Muscle of arm (tissue), 12 donors: ENCODE data around the gene KRTAP10-10. TPM values are rescaled to one million over a fixed set of nuclear protein-coding genes. Genes with fewer than 3 reads are reported as not detected.
"Not testable (repeated sequence)": the region's sequence is repeated elsewhere in the genome, so short reads cannot be mapped to it uniquely, and the experiment has no call there.

Experiments
- DNase-seq: peaks from one replicate; pipeline ENCODE4 v3.0.0-alpha.2; 2013
- polyA plus RNA-seq, 12 donors: library from polyadenylated mRNA; unstranded; fragments of 120-200 nt; gene quantifications; one replicate each; pipeline ENCODE4 v1.2.1, GENCODE V29; 2013; ENCODE audit not compliant: insufficient read length in 12 of 12

KRTAP10-10 gene
- polyA plus RNA-seq, 12 donors, result not detected

DNA sequence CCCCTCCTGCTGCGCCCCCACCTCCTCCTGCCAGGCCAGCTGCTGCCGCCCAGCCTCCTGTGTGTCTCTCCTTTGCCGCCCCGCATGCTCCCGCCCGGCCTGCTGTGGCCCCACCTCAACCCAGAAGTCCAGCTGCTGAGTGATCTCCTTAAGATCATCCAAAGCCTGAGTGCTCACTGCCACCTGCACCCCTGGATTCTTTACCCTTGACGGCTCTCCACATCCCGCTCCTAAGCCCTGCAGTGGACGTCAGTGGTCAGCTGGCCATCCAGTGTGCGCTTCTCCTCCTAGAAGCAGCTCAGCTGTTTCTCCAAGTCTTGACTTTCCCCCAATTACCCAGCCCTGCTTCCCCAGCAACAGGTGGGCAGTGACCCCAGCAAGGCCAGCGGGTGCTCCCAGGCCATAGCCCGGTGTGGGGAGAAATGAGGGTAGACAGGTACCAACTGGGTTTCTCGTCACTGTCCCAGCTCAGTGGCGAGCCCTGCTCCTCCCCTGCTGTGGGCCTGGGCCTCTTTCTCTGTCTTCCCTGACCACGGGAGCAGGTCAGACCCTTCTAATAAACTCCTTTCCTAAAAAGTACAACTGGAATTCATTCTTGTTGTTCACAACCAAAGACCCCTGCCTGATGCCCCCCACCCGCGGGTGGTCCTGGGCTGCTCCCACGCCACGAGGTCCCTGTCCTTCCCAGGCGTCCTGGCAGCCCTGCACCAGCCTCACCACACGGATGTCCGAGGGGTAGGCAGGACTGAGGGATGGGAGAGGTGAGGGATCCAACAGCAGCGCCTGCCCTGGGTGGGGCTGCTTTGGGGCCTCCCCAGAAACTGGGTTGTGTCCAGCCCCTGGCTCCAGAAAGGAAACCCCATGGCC, 35.3 kb upstream of the KRTAP10-10 start:
- DNase-seq, result no peak

DNA sequence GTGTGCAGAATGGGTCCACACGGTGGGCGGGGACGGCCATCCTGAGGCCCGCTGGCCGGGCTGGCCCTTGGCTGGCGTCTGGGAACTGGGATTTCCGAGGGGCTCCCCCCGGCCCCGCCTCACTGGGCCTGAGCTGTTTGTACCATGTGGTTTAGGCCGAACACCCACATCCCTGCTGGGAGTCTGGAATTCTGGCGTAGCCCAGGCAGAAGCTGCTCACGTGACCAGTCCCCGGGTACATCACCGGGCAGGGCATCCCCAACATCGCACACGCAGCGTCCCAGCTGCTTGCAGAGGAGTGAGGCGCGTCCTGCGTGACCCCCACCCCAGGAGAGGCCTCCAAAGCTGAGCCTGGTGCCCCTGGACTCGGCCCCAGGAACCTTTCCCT, 34.7 kb upstream of the KRTAP10-10 start:
- no peak for DNase-seq

DNA sequence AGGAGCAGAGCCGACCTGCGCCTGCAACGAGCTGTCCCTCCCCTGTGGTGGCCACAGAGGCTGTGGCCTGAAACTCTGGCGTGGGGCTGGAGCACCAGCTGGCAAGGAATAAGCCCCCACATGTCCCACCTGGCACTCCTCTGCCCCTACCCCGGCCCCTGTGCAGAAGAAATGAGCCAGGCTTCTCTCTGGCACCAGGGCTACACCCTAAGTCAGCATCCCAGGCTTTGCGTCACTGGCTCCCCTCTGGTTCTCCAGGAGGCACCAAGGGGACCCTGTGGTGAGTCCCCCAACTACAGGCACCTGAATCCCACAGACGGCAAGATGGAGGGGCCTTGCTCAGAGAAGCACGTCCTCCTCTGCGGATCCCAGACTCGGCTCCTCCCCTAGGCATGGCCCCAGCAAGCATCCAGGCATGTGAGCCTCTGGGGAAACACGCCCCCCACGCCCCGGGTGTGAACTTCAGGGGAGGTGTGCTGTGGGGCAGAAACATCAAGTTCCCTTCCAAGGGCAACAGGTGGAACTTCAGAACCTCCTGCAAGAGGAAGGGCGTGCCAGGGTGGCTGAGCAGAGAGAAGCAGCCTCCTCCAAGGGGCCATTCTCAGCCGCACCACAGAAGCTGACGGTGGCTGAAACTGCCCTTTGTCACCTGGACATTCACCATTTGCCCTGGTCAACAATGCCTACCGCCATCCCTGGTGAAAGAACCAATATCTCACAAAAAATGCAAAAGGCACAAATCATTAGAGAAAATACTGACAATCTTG, 33.9 kb upstream of the KRTAP10-10 start:
- no peak for DNase-seq

DNA sequence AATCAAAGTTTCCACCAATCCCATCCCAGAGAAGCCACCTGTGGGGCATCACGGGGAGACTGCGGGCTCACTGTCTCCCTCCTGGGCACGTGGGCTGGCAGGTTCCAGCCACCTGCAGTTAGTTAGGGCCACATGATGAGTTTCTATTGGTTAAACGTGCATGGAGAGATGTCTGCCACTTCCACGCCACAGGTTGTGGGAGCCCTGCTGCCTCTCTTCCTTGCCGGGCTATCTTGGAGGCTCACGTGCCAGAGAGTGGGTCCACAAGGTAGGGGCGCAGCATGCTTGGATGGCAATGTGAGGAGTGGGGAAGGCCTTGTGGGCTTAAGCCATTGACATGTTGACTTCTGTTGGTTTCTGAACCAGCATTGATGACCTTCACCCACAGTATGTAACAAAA, 33.2 kb upstream of the KRTAP10-10 start:
- DNase-seq, result no peak

DNA sequence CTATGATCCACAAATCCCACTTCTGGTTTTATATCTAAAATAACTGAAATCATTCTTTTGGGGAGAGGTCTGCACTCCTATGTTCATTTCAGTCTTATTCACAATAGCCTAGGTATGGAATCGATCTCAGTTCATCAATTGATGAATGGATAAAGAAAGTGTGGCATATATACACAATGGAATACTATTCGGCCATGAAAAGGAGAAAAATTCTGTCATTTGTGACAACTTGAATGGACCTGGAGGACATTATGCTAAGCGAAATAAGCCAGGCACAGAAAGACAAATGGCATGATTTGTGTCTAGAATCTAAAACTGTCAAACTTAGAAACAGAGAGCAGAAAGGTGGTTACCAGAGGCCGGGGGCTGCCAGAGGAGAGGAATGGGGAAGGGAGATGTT, 30.7 kb upstream of the KRTAP10-10 start:
- no peak for DNase-seq

DNA sequence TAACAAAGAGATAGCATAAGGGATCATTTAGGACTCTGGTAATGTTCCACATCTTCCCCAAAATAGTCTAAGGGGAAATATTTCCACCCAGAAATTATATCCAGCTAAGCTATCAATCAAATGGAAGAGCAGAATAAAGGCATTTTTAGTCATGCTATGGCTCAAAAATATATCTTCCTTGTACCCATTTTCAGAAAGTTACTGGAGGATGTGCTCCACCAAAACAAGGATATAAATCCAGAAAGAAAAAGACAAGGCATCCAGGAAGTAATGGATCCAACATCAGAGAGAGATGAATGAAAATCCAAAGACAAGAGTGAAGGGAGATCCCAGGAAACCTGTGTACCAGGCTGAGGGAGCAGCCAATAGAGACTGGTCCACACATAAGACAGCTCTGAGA, 28.0 kb upstream of the KRTAP10-10 start:
- no peak for DNase-seq

DNA sequence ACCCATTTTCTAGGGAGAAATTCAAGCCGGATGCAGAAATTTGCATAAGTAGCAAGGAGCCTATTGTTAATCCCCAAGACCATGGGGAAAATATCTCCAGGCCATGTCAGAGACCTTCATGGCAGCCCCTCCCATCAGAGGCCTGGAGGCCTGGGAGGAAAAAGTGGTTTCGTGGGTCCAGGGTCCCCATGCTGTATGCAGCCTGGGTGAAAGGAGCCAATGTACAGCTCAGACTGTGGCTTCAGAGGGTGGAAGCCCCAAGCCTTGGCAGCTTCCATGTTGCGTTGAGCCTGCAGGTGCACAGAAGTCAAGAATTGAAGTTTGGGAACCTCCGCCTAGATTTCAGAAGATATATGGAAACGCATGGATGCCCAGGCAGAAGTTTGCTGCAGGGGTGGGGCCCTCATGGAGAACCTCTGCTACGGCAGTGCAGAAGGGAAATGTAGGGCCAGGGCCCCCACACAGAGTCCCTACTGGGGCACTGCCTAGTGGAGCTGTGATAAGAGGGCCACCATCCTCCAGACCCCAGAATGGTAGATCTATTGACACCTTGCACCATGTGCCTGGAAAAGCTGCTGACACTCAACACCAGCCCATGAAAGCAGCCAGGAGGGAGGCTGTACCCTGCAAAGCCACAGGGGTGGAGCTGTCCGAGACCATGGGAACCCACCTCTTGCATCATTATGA, 26.9 kb upstream of the KRTAP10-10 start:
- DNase-seq, result not testable (repeated sequence)

DNA sequence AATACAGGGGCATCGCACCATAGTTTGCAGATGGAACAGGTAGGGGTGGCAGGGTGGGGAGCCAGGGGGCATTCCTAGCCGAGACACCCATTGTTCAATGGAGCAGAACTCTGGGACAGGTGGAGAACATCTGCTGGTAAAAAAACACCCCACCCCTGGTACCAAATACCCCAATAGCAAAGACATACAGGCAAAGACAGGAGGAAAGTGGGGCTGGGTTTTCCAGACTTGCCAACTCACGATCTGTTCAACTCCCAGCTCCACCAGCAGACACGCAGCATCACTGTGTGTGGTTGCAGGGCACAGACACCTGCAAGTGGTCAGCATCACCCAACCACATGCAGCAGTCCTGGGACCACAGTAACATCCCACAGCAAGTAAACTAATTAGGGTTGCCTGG, 25.6 kb upstream of the KRTAP10-10 start:
- DNase-seq, result no peak

DNA sequence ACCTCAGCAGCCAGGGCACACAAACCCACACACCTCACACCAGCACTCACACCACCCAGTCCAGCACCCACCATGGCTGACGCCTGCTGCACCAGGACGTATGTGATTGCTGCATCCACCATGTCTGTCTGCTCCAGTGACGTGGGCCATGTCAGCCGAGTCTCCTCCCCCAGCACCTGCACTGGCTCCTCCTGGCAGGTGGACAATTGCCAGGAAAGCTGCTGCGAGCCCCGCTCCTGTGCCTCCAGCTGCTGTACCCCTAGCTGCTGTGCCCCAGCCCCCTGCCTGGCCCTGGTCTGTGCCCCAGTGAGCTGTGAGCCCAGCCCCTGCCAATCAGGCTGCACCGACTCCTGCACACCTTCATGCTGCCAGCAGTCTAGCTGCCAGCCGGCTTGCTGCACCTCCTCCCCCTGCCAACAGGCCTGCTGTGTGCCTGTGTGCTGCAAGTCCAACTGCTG, 25.1 kb upstream of the KRTAP10-10 start, which contains the start of gene KRTAP10-8:
Gene KRTAP10-8, plus strand, starts transcription at position 51 of the 458 bp plus-strand sequence. Its CDS starts 22 bp downstream, at position 73.
- DNase-seq, result no peak

DNA sequence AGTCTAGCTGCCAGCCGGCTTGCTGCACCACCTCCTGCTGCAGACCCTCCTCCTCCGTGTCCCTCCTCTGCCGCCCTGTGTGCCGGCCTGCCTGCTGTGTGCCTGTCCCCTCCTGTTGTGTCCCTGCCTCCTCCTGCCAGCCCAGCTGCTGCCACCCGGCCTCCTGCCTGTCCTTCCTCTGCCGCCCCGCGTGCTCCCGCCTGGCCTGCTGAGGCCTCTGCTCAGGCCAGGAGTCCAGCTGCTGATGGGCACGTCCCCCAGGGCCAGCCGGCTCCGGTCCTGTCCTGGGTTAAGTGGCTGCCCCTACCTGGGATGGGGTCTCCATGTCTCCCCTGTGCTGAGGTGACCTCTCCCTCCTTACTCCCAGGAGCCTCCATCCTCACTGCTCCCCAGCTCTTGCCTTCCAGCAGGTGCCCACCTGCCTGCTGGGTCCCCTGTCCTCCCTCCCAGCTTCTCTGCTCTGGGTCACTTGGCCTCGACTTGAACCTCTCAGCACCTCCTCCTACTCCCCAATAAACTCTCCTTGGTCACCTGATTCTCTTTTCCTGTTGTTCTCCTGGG, 24.4 kb upstream of the KRTAP10-10 start:
- no peak for DNase-seq

DNA sequence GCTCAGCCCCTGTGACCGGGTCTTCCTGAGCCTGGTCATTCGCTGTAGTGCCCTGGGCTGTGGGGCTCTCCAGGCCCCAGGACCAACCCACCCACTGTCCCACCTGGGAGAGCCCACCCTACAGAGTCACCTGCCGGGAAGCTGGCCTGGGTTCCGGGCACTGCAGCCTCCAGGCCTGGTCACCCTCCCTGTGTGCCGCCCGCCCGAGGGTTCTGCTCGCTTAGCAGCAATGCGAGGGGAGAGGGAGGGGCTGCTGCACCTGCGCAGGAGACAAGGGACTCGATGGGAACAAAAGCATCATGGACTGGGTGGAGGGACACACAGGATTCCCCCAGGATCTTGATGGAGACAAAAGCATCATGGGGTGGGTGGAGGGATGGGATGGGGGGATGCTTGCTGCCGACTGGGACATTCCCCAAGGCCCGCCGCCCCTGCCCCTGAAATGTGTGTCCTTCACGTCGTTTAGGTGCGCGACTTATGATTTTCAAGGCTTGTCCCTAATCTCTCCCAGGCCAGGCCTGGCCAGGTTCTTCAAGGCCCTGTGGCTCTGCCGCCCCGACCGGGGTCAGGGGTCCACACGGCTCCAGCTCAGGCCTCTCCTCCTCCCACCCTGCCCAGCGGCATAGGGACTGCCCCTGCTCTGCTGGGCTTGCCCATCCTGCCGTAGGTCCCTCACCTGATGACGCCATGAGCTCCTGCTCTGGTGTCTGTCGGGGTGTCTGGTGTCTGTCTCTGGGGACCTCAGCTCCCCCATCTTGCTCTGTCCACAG, 23.6 kb upstream of the KRTAP10-10 start:
- no peak for DNase-seq

DNA sequence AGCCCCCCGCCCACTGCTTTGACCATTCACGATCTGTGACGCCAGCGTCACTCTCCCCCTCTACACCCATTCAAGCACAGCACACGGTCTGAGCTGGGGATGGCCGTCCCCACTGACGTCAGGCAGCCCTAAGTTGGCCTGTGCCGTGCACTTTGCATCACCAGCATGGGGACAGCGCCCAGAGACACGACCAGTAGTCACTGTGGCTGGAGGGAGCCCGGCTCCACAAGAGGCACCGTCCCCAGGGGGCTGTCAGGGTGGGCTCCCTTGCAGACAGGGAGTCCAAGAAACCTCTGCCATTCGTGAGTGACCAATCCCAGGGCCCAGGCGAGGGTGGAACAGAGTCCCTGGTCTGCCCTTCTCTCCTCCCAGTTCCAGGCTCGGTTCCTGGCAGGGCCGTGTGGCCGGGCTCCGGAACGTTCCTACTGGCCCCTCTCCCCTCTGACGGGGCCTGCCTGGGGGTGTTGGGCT, 23.0 kb upstream of the KRTAP10-10 start:
- no peak for DNase-seq

DNA sequence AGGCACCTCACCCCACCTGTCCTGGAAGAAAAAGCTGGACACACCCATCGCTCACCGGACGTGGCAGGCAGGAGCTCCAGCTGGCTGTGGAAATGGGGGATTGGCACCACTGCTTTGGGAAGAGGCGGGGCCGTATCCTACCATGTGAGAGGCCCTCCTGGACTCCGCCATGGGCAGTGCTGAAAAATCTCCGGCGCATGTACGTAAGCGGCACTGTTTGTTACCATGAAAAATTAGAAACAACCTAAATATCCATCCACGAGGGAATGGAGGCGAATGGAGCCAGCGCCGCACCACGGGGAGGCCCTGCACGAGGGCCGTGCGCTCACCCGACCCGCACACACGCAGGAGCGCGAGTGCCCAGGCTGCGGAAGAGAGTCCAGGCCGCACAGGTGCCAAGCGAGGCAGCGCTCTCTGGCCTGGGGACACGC, 22.2 kb upstream of the KRTAP10-10 start:
- no peak for DNase-seq

DNA sequence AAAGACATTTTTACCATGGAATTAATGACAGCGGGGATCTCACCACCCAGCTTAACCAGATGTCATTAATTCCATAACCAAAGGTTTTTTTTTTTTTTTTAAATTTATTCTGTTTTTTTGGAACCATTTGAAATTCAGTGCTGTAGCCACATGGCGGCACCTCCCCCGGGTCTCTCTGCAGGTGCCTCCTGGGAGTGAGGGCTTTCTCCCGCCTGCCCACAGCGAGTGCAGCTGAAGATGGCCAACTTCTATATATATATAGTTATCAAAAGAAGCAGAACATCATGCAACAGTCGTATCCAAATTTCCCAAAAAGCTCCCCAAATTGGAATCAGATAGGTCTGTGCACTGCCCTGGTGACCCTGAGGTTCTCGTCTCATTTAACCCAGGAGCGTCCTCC, 21.7 kb upstream of the KRTAP10-10 start:
- no peak for DNase-seq

DNA sequence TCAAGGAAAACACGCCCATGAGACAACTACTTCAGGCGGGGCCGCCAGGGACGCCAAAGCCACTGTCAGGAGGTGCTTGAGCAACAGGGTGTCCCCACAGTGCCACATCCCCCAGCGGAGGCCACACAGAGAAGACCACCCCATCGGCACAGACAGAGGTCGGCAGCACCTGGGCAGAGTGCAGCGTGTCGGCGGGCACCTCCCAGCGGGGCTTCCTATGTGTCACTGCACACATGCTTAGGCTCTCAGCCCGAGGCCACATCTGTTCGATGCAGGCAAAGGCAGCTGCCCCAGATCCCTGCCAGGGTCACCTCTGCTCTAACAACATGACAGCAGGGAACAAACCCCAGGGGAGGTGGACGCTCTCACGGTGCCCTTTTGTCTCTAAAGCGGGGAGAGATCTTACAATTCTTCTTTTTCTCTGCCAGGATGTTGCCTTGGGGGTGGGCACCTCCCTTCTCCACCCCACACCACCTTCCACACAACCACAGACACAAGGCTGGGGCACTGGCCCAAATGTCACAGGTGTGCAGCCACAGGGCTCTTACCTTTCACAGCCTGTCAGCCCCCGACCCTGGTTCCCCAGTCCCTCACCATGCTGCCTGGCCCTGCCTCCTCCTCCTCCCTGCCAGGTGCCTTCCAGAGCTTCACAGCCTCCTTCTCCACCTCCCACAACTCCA, 21.1 kb upstream of the KRTAP10-10 start:
- DNase-seq, result no peak

DNA sequence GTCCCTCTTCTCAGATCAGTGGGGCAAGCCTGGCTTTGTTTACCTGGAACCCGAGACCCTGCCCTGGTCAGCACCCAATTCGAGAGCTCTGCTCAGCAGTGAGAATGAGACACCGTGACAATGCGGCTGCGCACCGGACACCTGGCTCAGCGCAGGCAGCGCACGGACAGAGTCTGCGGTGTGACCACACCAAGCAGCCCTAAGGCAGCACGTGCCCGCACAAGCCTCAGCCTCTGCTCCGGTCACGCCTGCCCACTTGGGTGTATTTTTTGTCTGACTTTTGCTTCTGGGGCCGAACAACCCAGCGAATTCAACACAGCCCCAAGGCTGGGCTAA, 20.6 kb upstream of the KRTAP10-10 start:
- no peak for DNase-seq

DNA sequence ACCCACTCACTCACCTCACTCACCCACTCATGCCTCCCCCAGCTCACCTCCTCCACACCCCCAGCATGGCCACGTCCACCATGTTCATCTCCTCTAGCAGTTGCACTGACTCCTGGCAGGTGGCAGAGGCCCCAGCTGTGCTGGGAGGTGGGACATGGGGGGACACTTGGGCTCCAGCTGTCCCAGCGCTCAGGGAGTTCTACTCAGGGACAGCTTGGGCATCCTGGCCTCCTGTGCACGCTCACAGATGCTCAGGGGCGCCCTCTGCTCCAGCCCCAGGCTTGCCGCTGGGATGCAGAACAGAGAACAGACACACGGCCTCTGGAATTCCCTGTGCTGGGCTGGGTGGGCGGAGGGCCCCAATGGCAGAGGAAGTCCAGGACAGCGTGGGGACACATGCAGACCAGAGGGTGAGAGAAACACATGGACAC, 20.1 kb upstream of the KRTAP10-10 start:
- DNase-seq, result no peak

DNA sequence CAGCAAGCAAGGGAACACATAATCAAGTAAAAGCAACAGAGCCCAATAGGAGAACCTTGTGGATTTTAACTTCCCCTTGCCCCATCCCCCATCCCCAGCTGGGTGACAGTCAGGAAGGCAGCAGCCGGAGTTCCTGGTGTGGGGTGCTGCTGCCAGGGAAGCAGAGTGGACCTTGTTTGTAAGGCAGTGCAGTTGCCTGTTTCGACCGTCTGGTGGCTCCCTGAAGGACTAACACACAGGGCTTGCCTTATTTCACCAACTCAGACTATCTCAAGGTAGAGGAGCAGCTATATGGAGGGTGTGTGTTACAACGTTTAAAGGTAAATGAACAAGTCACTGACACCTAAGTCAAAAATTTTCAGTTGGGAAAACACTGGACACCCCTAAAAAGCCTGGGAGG, 18.7 kb upstream of the KRTAP10-10 start:
- DNase-seq, result no peak

DNA sequence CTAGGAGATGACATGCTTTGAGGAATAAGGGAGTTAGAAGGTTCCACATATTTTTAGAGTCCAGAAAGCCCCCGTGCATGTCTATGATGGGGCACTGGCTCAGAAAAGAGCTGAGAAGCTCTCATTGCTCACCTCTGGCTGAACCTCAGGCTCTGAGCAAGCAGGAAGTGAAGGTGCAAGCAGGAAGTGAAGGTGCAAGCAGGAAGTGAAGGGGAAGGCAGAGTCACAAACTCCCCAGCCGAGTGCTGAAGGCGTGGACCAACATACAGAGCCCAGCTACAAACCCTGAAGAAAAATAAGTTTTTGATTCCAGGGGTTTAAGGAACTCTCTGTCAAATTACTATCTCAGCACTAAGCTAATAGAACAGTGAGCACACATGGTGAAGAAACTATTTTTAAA, 18.2 kb upstream of the KRTAP10-10 start:
- DNase-seq, result no peak

DNA sequence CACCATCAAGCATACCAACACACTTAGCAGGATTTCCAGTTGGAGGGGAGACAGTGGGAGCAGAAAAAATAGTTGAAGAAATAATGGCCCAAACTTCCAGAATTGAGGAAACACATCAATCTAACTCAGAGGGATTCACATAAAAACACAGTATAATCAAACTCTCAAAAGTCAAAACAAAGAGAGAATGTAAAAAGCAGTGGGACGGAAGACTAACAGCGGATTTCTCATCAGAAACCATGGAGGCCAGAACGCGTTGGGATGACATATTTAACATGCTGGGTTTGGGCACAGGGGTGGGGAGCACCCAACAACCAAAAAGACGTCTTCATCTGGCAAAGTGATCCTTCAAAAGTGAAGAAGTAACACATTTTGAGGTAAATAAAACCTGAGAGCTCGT, 17.3 kb upstream of the KRTAP10-10 start:
- DNase-seq, result no peak

DNA sequence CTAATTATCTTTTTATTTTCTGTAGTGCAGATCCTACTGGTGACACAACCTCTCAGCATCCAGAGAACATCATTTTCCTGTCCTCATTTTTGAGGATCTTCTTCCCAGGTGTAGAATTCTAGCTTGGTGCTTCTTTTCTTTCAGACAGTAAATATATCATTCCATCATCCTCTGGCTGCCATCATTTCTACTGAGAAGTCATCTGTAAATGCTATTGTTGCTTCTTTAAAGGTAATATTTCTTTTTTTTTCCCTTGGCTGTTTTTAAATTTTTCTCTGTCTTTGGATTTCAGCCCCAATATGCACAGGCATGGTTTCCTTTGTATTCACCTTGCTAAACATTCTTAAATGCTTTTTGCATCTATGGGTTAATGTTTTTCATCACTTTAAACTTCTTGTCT, 13.6 kb upstream of the KRTAP10-10 start:
- no peak for DNase-seq
